WTC11 (cell line): ENCODE measurements around the gene ZNF614. TPM values are rescaled to one million over a fixed set of nuclear protein-coding genes. Genes with fewer than 3 reads are reported as not detected.

Source experiments
- ATAC-seq: fragments of 200-7000 bp; cut with Tn5 transposase; 2 replicates; pipeline ENCODE4 v1.10.0; 2021; ENCODE audit warnings: mild to moderate bottlenecking, moderate library complexity
- CTCF ChIA-PET: fragments of 300-600 bp; sonication (Branson Sonifier 250); formaldehyde crosslinking; loops from one replicate; lab custom pipeline; 2021; ENCODE audit warnings: antibody characterized with exemption; lab: Charles Lee
- POLR2A ChIA-PET: fragments of 350-600 bp; sonication (Branson Sonifier 250); formaldehyde crosslinking; loops from one replicate; lab custom pipeline; 2021; ENCODE audit warnings: antibody characterized with exemption; lab: Charles Lee
- DNase-seq: peaks from one replicate; pipeline ENCODE4 v3.0.0; 2021; ENCODE audit warnings: low spot score
- H3K27ac Mint-ChIP-seq: 2 replicates; pipeline ENCODE4 v1.8.0; 2021; ENCODE audit warnings: mixed read lengths
- H3K27me3 Mint-ChIP-seq: 2 replicates; pipeline ENCODE4 v1.8.0; 2021; ENCODE audit warnings: low read depth, mild to moderate bottlenecking, moderate library complexity, mixed read lengths
- H3K36me3 Mint-ChIP-seq: 2 replicates; pipeline ENCODE4 v1.8.0; 2021; ENCODE audit warnings: mixed read lengths
- H3K4me1 Mint-ChIP-seq: 2 replicates; pipeline ENCODE4 v1.8.0; 2022; ENCODE audit warnings: mixed read lengths
- H3K4me3 Mint-ChIP-seq: 2 replicates; pipeline ENCODE4 v1.8.0; 2021; ENCODE audit warnings: mild to moderate bottlenecking, moderate library complexity, mixed read lengths
- H3K9me3 Mint-ChIP-seq: 2 replicates; pipeline ENCODE4 v1.8.0; 2021; ENCODE audit warnings: mixed read lengths
- AFF4 ChIP-seq: sonication (generic); formaldehyde crosslinking; IDR thresholded peaks from 2 replicates; pipeline ENCODE4 v1.8.1; 2023; ENCODE audit warnings: mild to moderate bottlenecking, missing genetic modification reagents, borderline replicate concordance
- ATF1 ChIP-seq: sonication (generic); formaldehyde crosslinking; IDR thresholded peaks from 2 replicates; pipeline ENCODE4 v1.8.1; 2023; ENCODE audit warnings: mild to moderate bottlenecking, moderate library complexity, missing genetic modification reagents
- IRF2 ChIP-seq: sonication (generic); formaldehyde crosslinking; IDR thresholded peaks from 2 replicates; pipeline ENCODE4 v1.8.0; 2022; ENCODE audit warnings: low read depth, missing genetic modification reagents, borderline replicate concordance
- JAZF1 ChIP-seq: fragments of 250-450 bp; sonication (Bioruptor Pico); IDR thresholded peaks from 2 replicates; pipeline ENCODE4 v1.9.0; 2021; ENCODE audit warnings: moderate library complexity, mild to moderate bottlenecking, inconsistent platforms
- KAT7 ChIP-seq: sonication (generic); formaldehyde crosslinking; IDR thresholded peaks from 2 replicates; pipeline ENCODE4 v1.8.1; 2023; ENCODE audit warnings: missing genetic modification reagents, mild to moderate bottlenecking, borderline replicate concordance
- MXD4 ChIP-seq: fragments of 250-450 bp; sonication (Bioruptor Pico); IDR thresholded peaks from 2 replicates; pipeline ENCODE4 v1.8.0; 2021; ENCODE audit warnings: mild to moderate bottlenecking, moderate library complexity, borderline replicate concordance
- NFYB ChIP-seq: sonication (generic); formaldehyde crosslinking; conservative IDR thresholded peaks from 2 replicates; pipeline ENCODE4 v1.8.0; 2022; ENCODE audit warnings: low read depth, missing genetic modification reagents
- NR2C2 ChIP-seq: sonication (generic); formaldehyde crosslinking; IDR thresholded peaks from 2 replicates; pipeline ENCODE4 v1.8.0; 2022; ENCODE audit warnings: mild to moderate bottlenecking, missing genetic modification reagents
- PRDM15 ChIP-seq: sonication (generic); formaldehyde crosslinking; IDR thresholded peaks from 2 replicates; pipeline ENCODE4 v1.8.0; 2022; ENCODE audit warnings: missing genetic modification reagents
- STAT6 ChIP-seq: sonication (generic); formaldehyde crosslinking; conservative IDR thresholded peaks from 2 replicates; pipeline ENCODE4 v1.8.1; 2023; ENCODE audit warnings: mild to moderate bottlenecking, low read depth, missing genetic modification reagents, moderate library complexity
- USF2 ChIP-seq: sonication (generic); formaldehyde crosslinking; IDR thresholded peaks from 2 replicates; pipeline ENCODE4 v1.8.1; 2023; ENCODE audit warnings: mild to moderate bottlenecking, missing genetic modification reagents, moderate library complexity
- ZNF263 ChIP-seq: sonication (generic); formaldehyde crosslinking; IDR thresholded peaks from 2 replicates; pipeline ENCODE4 v1.8.1; 2022; ENCODE audit warnings: low read depth, mild to moderate bottlenecking, moderate library complexity, missing genetic modification reagents
- ZNF281 ChIP-seq: sonication (generic); formaldehyde crosslinking; IDR thresholded peaks from 2 replicates; pipeline ENCODE4 v1.8.0; 2023; ENCODE audit warnings: mild to moderate bottlenecking, missing genetic modification reagents
- ZNF317 ChIP-seq: sonication (generic); formaldehyde crosslinking; IDR thresholded peaks from 2 replicates; pipeline ENCODE4 v1.8.1; 2023; ENCODE audit warnings: low read depth, mild to moderate bottlenecking, moderate library complexity, missing genetic modification reagents, borderline replicate concordance
- ZNF425 ChIP-seq: fragments of 250-450 bp; sonication (Bioruptor Pico); conservative IDR thresholded peaks from 2 replicates; pipeline ENCODE4 v1.9.0; 2021; ENCODE audit warnings: mild to moderate bottlenecking
- ZNF512 ChIP-seq: sonication (generic); formaldehyde crosslinking; IDR thresholded peaks from 2 replicates; pipeline ENCODE4 v1.8.1; 2022; ENCODE audit warnings: missing genetic modification reagents, borderline replicate concordance
- ZNF671 ChIP-seq: fragments of 250-450 bp; sonication (Bioruptor Pico); IDR thresholded peaks from 2 replicates; pipeline ENCODE4 v1.8.0; 2021; ENCODE audit warnings: mild to moderate bottlenecking
- total RNA-seq: library from RNA; stranded (reverse); gene quantifications from 3 replicates; pipeline ENCODE4 v1.2.3, GENCODE V29; 2021

The ZNF614 gene
- total RNA-seq, 1 experiment from 2014 or later, result 19.5 TPM

- TF ChIP-seq USF2 (CRISPR knock-in tag) (no peak), PRDM15 (CRISPR knock-in tag) (no peak), ATF1 (CRISPR knock-in tag) (no peak), ZNF263 (no peak), NR2C2 (no peak), ZNF281 (no peak), STAT6 (CRISPR knock-in tag) (no peak), NFYB (CRISPR knock-in tag) (no peak), ZNF671 (CRISPR knock-in tag) (no peak), IRF2 (no peak), MXD4 (CRISPR knock-in tag) (no peak), ZNF425 (no peak), JAZF1 (CRISPR knock-in tag) (no peak), ZNF317 (CRISPR knock-in tag) (no peak), KAT7 (CRISPR knock-in tag) (no peak), AFF4 (CRISPR knock-in tag) (no peak), ZNF512 (CRISPR knock-in tag) (no peak)
- peaks cover 42% of the 10 kb centered on the region for H3K36me3 Mint-ChIP-seq
- H3K27me3 Mint-ChIP-seq, result no peaks in the 10 kb centered on the region
- POLR2A ChIA-PET, result no interaction called here
- no peak overlapping the region for H3K4me3 Mint-ChIP-seq
- DNase-seq (no peak), ATAC-seq (no peak)
- CTCF ChIA-PET, result no interaction called here
- H3K27ac Mint-ChIP-seq, result no peak overlapping the region
- H3K4me1 Mint-ChIP-seq, result peaks cover 17% of the 10 kb centered on the region
- H3K9me3 Mint-ChIP-seq, result peaks cover 39% of the 10 kb centered on the region
Measured at GRCh38 chr19:51980116-51980736, 48.0 kb downstream of the ZNF614 start.
